ENCODE data around the gene EIF4B. TPM values are rescaled to one million over a fixed set of nuclear protein-coding genes. Genes with fewer than 3 reads are reported as not detected.

Gene EIF4B
- total and polyA plus RNA-seq, 12 donors: 77.1 to 800 (median 557) TPM

- Histone ChIP-seq H3K4me1 (replicated peaks in 1 of 2) (peaks cover 46 to 53% of the 10 kb centered on the region in 2 donors), H3K36me3 (replicated peaks in 1 of 2) (peaks cover 0 to 58% of the 10 kb centered on the region in 2 donors), H3K27ac (peak overlapping the region in 3 of 5 donors; percentile 92 to 99 (median 98)), H3K27me3 (no peaks in the 10 kb centered on the region), H3K4me3 (no peak overlapping the region), H3K9me3 (replicated peaks in 1 of 3) (no peaks in the 10 kb centered on the region)
- peak in 3 of 7 donors; percentile 2 to 34 (median 25) for DNase-seq
- no peak for TF ChIP-seq CTCF (IDR thresholded peaks at IDR 0.05)
- TF ChIP-seq POLR2A (IDR thresholded peaks at IDR 0.05): no peak
- intact Hi-C loops (cut with DNase I): no loop called here
- WGBS, 4 donors: 80 to 88% (median 85%) methylated on average over 9 to 15 of the region's 15 CpGs
These were observed 49.4 kb downstream of the EIF4B start for GRCh38 chr12:53055471-53056266.

- Histone ChIP-seq H3K4me1 (replicated peaks in 1 of 2) (peaks cover 42 to 53% of the 10 kb centered on the region in 2 donors), H3K27ac (peak overlapping the region in 2 of 5 donors; percentile 6 to 57), H3K4me3 (no peak overlapping the region), H3K9me3 (replicated peaks in 1 of 3) (no peaks in the 10 kb centered on the region), H3K36me3 (replicated peaks in 1 of 2) (peaks cover 0 to 64% of the 10 kb centered on the region in 2 donors), H3K27me3 (no peaks in the 10 kb centered on the region)
- intact Hi-C loops (cut with DNase I): no loop called here
- peak in 1 of 7 donors; percentile 17 for DNase-seq
- WGBS, 4 donors: 75 to 81% (median 80%) methylated on average over 5 of the region's 5 CpGs
- TF ChIP-seq CTCF (IDR thresholded peaks at IDR 0.05) (no peak), POLR2A (IDR thresholded peaks at IDR 0.05) (peak in 1 of 2 donors; percentile 4)
These were observed 50.0 kb downstream of the EIF4B start for GRCh38 chr12:53056296-53056695.

- TF ChIP-seq POLR2A (IDR thresholded peaks at IDR 0.05) (no peak), CTCF (IDR thresholded peaks at IDR 0.05) (no peak)
- H3K27me3 ChIP-seq: no peaks in the 10 kb centered on the region
- DNase-seq: peak in 2 of 7 donors; percentile 26 to 35
- H3K9me3 ChIP-seq (replicated peaks in 1 of 3): no peaks in the 10 kb centered on the region
- H3K4me1 ChIP-seq (replicated peaks in 1 of 2): peaks cover 36 to 53% of the 10 kb centered on the region in 2 donors
- peak overlapping the region in 3 of 5 donors; percentile 6 to 57 (median 26) for H3K27ac ChIP-seq
- H3K36me3 ChIP-seq (replicated peaks in 1 of 2): peaks cover 0 to 70% of the 10 kb centered on the region in 2 donors
- no peak overlapping the region for H3K4me3 ChIP-seq
- intact Hi-C loops (cut with DNase I): no loop called here
- WGBS, 4 donors: 87 to 96% (median 90%) methylated on average over 6 to 7 of the region's 7 CpGs
These were observed 50.6 kb downstream of the EIF4B start for GRCh38 chr12:53056901-53057300.

- H3K4me3 ChIP-seq: no peak overlapping the region
- peak overlapping the region in 2 of 5 donors; percentile 8 to 57 for H3K27ac ChIP-seq
- no peaks in the 10 kb centered on the region for H3K27me3 ChIP-seq
- no peak for TF ChIP-seq CTCF (IDR thresholded peaks at IDR 0.05)
- no peak for TF ChIP-seq POLR2A (IDR thresholded peaks at IDR 0.05)
- H3K9me3 ChIP-seq (replicated peaks in 1 of 3): no peaks in the 10 kb centered on the region
- H3K4me1 ChIP-seq (replicated peaks in 1 of 2): peaks cover 36 to 55% of the 10 kb centered on the region in 2 donors
- WGBS, 4 donors: 80 to 89% (median 88%) methylated on average over 8 to 13 of the region's 13 CpGs
- peak in 2 of 7 donors; percentile 9 to 34 for DNase-seq
- H3K36me3 ChIP-seq (replicated peaks in 1 of 2): peaks cover 0 to 80% of the 10 kb centered on the region in 2 donors
- intact Hi-C loops (cut with DNase I): no loop called here
These were observed 51.7 kb downstream of the EIF4B start for GRCh38 chr12:53057816-53058500.

All from adrenal gland (tissue), 12 donors.